HG03064 (cell line): Measurements from ENCODE around the gene FDXACB1.

Experiments used
- ATAC-seq: cut with Tn5 transposase; IDR thresholded peaks from one replicate; pipeline ENCODE4 v1.9.1; 2021; ENCODE audit warnings: low read depth; ENCODE audit not compliant: unreplicated experiment

FDXACB1 gene

DNA sequence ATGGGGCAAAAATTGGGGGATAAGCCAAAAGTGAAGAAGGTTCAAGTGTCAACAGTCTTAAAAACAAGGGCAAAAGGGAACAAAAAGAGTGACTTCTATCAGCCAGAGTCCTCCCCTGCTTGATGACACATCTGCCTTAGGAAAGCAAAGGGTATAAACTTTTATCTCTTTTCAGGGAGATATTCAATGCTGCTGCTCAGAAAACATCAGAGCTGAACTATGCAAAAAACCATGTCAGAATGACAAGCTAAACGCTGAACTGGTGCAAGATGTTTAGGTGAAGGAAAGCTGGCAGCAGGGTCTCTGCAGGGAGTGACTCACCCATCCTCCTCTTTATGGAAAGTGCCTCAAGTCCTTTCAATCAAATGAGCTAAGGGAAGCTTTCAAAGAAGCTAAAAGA, 32.3 kb downstream of the FDXACB1 start:
- no peak for ATAC-seq

GRCh38 chr11:111846063-111846462, 32.9 kb downstream of the FDXACB1 start:
- ATAC-seq = no peak

GRCh38 chr11:111845276-111846028, 33.5 kb downstream of the FDXACB1 start:
- no peak for ATAC-seq

DNA sequence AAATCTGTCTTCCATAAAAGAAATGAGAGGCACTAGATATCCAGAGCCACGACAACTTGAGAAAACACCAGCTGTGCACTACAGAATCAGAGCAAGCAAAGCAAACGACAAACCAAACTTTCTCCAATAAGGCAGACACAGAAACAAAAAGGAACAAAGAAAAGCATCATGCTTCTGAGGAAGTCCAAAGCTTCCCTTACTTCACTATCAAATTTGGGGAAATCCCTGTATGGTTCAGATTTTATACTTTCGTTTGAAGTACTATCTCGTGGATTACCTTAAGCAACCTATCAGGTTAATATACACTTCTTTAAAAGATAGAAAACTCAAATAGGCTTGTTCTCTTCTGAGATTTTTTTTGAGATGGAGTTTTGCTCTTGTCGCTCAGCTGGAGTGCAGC, 35.3 kb downstream of the FDXACB1 start:
- no peak for ATAC-seq

DNA sequence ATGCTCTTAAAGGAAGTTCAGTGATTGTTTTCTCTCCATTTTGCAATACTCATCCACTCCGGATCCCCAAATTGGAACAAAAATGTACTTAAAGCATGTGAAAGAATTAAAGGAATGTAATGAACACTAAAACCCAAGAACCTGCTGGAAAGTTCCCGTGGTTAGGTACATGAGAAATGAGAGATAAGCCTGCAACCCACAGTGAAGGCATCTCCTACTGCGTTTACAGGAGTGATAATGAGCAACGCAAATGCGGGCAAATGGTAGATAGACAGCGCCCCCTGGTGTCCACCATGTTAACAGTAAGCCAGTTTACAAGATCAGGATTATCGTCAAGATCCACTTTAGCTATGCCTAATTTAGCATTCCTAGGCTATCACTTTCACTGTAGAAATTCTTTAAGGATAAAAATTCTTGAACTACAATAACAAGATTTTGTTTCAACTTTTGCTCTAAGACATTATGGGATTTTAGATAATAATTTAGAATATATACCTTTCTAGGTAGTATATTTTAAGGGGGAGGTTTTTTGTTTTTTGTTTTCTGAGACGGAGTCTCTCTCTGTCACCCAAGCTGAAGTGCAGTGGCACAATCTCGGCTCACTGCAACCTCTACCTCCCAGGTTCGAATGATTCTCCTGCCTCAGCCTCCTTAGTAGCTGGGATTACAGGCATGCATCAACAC, 37.5 kb downstream of the FDXACB1 start:
- ATAC-seq = no peak

- ATAC-seq = no peak
Observed at GRCh38 chr11:111840143-111840542, 38.8 kb downstream of the FDXACB1 start.

DNA sequence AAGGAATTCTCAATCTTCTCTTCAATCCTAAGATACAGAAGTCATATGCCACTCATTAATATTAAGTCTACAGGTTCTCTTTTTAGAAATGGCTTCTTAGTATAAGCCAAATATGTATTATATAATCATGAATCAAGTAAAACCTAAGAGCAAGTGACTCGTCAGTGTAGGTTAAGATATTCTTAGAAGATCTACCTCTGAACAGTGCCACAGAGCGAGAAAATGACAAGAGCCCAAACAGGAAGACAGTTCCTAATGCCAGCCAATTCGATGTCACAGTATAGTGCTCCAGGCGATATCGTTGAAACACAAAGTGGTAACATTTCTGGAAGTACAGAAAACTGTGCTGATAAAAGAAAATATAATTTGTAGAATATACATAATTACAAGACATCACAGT, 40.9 kb downstream of the FDXACB1 start:
- no peak for ATAC-seq

- ATAC-seq = no peak
Observed at GRCh38 chr11:111837366-111837891, 41.5 kb downstream of the FDXACB1 start.

DNA sequence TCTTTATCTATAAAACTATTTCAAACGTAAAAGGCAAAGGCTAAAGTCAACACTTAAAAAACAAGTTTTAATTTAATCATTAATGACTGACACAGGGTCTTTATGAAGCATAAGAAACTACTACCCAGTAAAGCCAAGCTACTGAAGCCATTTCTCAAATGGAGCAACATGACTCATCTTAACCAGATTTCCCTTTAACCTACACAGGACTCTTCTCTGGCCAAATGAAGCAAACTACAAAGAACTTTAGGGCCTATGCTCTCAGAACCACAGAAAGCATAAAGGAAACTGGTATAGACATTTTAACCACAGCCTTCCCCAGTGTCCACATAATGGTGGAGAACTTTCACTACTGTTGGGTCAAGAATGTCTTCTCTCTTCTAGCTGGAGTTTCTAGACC, 42.2 kb downstream of the FDXACB1 start:
- peak; percentile 82 for ATAC-seq

- ATAC-seq = no peak
Observed at GRCh38 chr11:111836162-111836561, 42.8 kb downstream of the FDXACB1 start.

GRCh38 chr11:111835665-111836064, 43.3 kb downstream of the FDXACB1 start:
- no peak for ATAC-seq

DNA sequence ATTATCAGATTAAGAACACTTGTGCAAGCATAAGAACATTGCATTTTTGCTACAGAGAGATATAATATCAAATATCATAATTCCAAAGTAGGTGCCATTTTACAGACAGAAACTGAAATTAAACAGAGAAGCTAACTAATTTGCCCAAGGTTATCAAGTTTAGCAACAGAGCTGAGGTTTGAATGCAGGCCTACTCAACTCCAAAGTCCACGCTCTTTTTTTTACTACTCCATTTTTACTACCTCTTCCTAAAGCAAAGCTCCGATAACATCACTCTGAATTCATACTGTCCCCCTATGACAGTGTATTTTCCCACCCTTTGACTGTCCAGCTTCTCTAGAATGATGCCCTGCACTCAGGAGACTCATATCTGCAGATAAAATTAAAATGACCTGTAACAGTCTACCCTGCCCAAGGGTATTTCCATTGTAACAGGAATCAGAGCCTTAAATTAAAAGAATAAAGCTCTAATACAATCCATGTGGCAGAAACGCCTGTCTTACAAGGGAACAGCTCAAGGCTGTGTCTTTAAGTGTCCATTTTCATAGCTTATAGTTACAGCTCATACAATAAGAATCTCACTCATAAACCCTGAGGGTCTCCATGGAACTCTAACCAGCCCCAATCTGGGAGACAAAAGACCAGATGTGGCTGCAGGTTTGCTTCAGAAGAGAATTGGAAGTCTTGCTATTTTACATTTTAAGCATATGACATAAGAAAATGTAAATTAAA, 44.4 kb downstream of the FDXACB1 start:
- no peak for ATAC-seq

- no peak for ATAC-seq
Observed at GRCh38 chr11:111833524-111833923, 45.4 kb downstream of the FDXACB1 start.

DNA sequence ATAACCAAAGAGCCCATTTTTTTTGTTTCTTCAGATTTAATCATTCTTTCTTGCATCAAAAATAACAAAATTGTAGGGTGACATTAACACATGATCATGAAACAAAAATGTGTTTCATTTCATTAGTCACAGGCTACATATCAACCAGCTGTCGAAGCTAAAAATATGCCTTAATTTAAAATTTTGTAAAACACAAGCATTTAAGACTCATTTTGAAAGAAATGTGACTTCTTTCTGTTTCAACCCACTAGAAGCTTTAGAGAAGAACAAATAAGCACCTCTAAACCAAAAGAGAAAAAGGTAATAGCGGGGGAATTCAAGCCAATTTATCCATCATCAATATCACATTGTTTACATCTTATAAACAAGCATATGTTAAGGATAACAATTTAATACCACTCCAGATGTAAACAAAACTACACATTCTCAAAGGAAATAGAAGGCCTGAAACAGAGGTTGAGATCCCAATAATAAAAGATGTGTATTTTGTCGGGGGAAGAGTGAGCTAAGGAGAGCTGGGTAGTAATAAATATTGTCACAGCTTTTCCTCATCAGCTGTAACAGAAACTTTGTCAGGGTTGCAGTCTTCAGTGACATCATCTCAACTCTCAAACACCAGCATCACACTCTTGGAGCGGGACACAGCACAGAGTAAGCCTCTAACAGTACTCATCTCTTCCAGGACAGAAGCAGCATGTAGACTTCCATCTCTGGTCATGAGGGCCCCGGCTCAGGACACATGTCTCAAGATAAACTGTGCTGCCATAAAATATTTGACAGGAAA, 49.6 kb downstream of the FDXACB1 start:
- ATAC-seq = peak; percentile 73

- no peak for ATAC-seq
Observed at GRCh38 chr11:111826322-111826950, 52.5 kb downstream of the FDXACB1 start.
